ENCODE results near the gene FAM53C. TPM values are rescaled to one million over a fixed set of nuclear protein-coding genes. Genes with fewer than 3 reads are reported as not detected.

Gene FAM53C
- total RNA-seq, 1 donor from 2014 or later: 30.7 TPM

DNA sequence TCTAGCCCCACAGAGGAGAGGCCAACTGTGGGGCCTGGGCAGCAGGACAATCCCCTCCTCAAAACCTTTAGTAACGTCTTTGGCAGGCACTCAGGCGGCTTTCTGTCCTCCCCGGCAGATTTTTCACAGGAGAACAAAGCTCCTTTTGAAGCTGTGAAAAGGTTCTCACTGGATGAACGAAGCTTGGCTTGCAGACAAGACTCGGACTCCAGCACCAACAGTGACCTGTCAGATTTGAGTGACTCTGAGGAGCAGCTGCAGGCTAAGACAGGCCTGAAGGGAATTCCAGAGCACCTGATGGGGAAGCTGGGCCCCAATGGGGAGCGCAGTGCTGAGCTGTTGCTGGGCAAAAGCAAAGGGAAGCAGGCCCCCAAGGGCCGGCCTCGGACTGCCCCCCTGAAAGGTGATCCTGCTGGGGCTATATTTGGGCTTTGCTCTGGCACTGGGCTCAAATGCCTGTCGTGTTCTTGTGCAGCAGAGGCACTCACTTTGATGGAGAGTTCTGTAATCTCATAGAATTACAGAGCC is 53.9 kb downstream of the FAM53C start:
- no peak for DNase-seq (ENCODE audit: low read depth, low spot score)

Other genes with a start within 250 kb of the FAM53C start
- 1.1 and 1.2 TPM in 2 replicates for gene NME5, start 198.8 kb upstream of the FAM53C start, total RNA-seq
- gene BRD8, start 159.6 kb upstream of the FAM53C start, total RNA-seq: 25.7 and 36.0 TPM in 2 replicates
- 47.2 and 125 TPM in 2 replicates for gene KIF20A, start 159.2 kb upstream of the FAM53C start, total RNA-seq
- gene CDC23, start 124.9 kb upstream of the FAM53C start, total RNA-seq: 32.9 and 41.1 TPM in 2 replicates
- gene GFRA3, start 63.6 kb upstream of the FAM53C start, total RNA-seq: not detected in 2 replicates
- gene CDC25C, start 6.5 kb upstream of the FAM53C start, total RNA-seq: 6.0 and 15.5 TPM in 2 replicates
- gene KDM3B, start 14.4 kb downstream of the FAM53C start, total RNA-seq: 47.4 and 52.0 TPM in 2 replicates
- 2.0 and 4.2 TPM in 2 replicates for gene REEP2, start 100.8 kb downstream of the FAM53C start, total RNA-seq
- gene EGR1, start 127.2 kb downstream of the FAM53C start, total RNA-seq: 0.73 and 1.2 TPM in 2 replicates
- 140 and 162 TPM in 2 replicates for gene ETF1, start 205.0 kb downstream of the FAM53C start, total RNA-seq
- gene HSPA9, start 237.1 kb downstream of the FAM53C start, total RNA-seq: 297 and 407 TPM in 2 replicates